ENCODE measurements around the gene TRIM4. TPM values are rescaled to one million over a fixed set of nuclear protein-coding genes. Genes with fewer than 3 reads are reported as not detected.

Gene TRIM4
- total and polyA plus RNA-seq, 2 experiments from 2014 or later = 5.5 to 13.7 TPM

DNA sequence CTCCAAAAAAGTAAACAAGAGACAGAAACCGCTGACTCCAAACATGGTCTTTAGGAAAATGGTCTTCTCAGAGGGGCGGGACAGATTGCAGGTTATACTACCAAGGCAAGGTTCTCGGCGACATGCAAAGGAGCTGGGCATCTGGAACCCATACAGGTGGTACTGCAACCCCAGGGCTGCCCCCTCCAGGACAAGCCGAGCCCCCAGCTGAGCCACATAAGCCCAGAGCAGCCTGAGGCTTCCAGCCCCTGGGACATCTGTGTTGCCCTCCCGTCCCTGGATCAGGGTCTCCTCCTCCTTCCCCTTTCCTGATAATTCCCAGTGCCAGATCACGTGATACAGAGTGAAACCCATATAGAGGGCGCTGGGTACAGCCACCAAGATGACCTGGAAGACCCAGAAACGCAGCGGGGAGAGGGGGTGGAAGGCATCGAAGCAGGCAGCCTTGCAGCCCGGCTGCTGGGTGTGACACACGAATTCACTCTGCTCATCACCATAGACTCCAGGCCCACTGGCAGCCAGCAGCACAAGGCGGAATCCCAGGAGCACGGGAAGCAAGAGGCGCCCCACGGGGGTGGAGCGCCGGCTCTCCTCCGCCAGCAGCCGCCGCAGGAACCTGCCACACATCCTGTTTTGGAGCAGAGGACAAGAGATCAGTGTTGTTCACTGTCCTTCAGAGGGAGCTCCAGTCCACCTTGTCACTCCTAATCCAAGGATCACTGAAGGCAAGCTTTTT lies 9.8 kb upstream of the TRIM4 start, which contains the start of gene GJC3:
GJC3 (minus strand) TSS at position 627 of the 736 bp plus-strand sequence; CDS start at position 627, 0 bp downstream.
- H3K9me2 ChIP-seq (ENCODE audit: insufficient read depth) = peaks cover 24% of the 10 kb centered on the region
- H3K27ac ChIP-seq (ENCODE audit: low read depth) = no peak within 1 kb of the TSS; the same call in 1 of the 2 replicates
- no peaks in the 10 kb centered on the region for H3F3A ChIP-seq (replicated peaks; ENCODE audit: low read depth)
- no peaks in the 10 kb centered on the region for H3K36me3 ChIP-seq (ENCODE audit: insufficient read depth)
- H3K4me1 Mint-ChIP-seq = peaks cover 32% of the 10 kb centered on the region
- H3K27ac Mint-ChIP-seq = no peak within 1 kb of the TSS
- no peaks in the 10 kb centered on the region for H3K79me2 ChIP-seq (replicated peaks; ENCODE audit: insufficient read depth)
- TF ChIP-seq, protein P1, sequence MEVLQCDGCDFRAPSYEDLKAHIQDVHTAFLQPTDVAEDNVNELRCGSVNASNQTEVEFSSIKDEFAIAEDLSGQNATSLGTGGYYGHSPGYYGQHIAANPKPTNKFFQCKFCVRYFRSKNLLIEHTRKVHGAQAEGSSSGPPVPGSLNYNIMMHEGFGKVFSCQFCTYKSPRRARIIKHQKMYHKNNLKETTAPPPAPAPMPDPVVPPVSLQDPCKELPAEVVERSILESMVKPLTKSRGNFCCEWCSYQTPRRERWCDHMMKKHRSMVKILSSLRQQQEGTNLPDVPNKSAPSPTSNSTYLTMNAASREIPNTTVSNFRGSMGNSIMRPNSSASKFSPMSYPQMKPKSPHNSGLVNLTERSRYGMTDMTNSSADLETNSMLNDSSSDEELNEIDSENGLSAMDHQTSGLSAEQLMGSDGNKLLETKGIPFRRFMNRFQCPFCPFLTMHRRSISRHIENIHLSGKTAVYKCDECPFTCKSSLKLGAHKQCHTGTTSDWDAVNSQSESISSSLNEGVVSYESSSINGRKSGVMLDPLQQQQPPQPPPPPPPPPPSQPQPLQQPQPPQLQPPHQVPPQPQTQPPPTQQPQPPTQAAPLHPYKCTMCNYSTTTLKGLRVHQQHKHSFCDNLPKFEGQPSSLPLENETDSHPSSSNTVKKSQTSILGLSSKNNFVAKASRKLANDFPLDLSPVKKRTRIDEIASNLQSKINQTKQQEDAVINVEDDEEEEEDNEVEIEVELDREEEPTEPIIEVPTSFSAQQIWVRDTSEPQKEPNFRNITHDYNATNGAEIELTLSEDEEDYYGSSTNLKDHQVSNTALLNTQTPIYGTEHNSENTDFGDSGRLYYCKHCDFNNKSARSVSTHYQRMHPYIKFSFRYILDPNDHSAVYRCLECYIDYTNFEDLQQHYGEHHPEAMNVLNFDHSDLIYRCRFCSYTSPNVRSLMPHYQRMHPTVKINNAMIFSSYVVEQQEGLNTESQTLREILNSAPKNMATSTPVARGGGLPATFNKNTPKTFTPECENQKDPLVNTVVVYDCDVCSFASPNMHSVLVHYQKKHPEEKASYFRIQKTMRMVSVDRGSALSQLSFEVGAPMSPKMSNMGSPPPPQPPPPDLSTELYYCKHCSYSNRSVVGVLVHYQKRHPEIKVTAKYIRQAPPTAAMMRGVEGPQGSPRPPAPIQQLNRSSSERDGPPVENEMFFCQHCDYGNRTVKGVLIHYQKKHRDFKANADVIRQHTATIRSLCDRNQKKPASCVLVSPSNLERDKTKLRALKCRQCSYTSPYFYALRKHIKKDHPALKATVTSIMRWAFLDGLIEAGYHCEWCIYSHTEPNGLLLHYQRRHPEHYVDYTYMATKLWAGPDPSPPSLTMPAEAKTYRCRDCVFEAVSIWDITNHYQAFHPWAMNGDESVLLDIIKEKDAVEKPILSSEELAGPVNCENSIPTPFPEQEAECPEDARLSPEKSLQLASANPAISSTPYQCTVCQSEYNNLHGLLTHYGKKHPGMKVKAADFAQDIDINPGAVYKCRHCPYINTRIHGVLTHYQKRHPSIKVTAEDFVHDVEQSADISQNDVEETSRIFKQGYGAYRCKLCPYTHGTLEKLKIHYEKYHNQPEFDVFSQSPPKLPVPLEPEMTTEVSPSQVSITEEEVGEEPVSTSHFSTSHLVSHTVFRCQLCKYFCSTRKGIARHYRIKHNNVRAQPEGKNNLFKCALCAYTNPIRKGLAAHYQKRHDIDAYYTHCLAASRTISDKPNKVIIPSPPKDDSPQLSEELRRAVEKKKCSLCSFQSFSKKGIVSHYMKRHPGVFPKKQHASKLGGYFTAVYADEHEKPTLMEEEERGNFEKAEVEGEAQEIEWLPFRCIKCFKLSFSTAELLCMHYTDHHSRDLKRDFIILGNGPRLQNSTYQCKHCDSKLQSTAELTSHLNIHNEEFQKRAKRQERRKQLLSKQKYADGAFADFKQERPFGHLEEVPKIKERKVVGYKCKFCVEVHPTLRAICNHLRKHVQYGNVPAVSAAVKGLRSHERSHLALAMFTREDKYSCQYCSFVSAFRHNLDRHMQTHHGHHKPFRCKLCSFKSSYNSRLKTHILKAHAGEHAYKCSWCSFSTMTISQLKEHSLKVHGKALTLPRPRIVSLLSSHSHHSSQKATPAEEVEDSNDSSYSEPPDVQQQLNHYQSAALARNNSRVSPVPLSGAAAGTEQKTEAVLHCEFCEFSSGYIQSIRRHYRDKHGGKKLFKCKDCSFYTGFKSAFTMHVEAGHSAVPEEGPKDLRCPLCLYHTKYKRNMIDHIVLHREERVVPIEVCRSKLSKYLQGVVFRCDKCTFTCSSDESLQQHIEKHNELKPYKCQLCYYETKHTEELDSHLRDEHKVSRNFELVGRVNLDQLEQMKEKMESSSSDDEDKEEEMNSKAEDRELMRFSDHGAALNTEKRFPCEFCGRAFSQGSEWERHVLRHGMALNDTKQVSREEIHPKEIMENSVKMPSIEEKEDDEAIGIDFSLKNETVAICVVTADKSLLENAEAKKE (CRISPR knock-in tag; IDR thresholded peaks at IDR 0.05) = peak; percentile 57; the same call in 1 of the 2 replicates
- TF ChIP-seq CTCF (conservative IDR thresholded peaks at IDR 0.05; ENCODE audit: low read depth in 2 of 2) (peak; percentile 54 to 82), ZNF114 (CRISPR knock-in tag; IDR thresholded peaks at IDR 0.05) (no peak), ZNF331 (CRISPR knock-in tag; IDR thresholded peaks at IDR 0.05; ENCODE audit: low read depth) (no peak), JUNB (IDR thresholded peaks at IDR 0.05; ENCODE audit: unreplicated experiment) (no peak)
- no peaks in the 10 kb centered on the region for H3K9me3 Mint-ChIP-seq
- H3K4me2 ChIP-seq = peak within 1 kb of the TSS; percentile 70
- peak within 1 kb of the TSS; percentile 49 for H3K4me3 ChIP-seq
- H4K20me1 ChIP-seq (replicated peaks; ENCODE audit: insufficient read depth) = no peaks in the 10 kb centered on the region
- peaks cover 9% of the 10 kb centered on the region for H3K4me1 ChIP-seq (ENCODE audit: insufficient read depth)
- no peaks in the 10 kb centered on the region for H3K27me3 ChIP-seq (ENCODE audit: insufficient read depth)
- ATAC-seq (peak; percentile 98), DNase-seq (ENCODE audit: low spot score) (peak; percentile 84)
- H2AFZ ChIP-seq = peak within 1 kb of the TSS; percentile 48
- peaks cover 6% of the 10 kb centered on the region; the same call in 2 of the 3 replicates for H3K36me3 Mint-ChIP-seq (ENCODE audit: low read depth)
- peaks cover 12% of the 10 kb centered on the region for H3K27me3 Mint-ChIP-seq (ENCODE audit: insufficient read depth, low read depth, poor library complexity)
- H3K4me3 Mint-ChIP-seq = peak within 1 kb of the TSS; percentile 65
